Karpas-422 (cell line): ENCODE measurements around the gene TRAK1. TPM values are rescaled to one million over a fixed set of nuclear protein-coding genes. Genes with fewer than 3 reads are reported as not detected.

Source experiments
- DNase-seq: peaks from one replicate; pipeline ENCODE4 v3.0.0-alpha.2; 2015
- H2AFZ ChIP-seq: fragments of 200-600 bp; sonication (generic); 2 replicates; pipeline ENCODE4 v1.6.1; 2014; ENCODE audit warnings: antibody characterized with exemption, low read length, mixed read lengths
- H3K27ac ChIP-seq: fragments of 200-600 bp; sonication (generic); 2 replicates; pipeline ENCODE4 v1.5.1; 2014; ENCODE audit warnings: mild to moderate bottlenecking, low read length, moderate library complexity
- H3K27me3 ChIP-seq: fragments of 200-600 bp; sonication (generic); 2 replicates; pipeline ENCODE4 v1.6.1; 2014; ENCODE audit warnings: low read length, mixed read lengths
- H3K36me3 ChIP-seq: fragments of 200-600 bp; sonication (generic); 2 replicates; pipeline ENCODE4 v1.6.1; 2014; ENCODE audit warnings: low read length, mixed read lengths; ENCODE audit not compliant: insufficient read depth
- H3K4me1 ChIP-seq: fragments of 200-600 bp; sonication (generic); 2 replicates; pipeline ENCODE4 v1.6.1; 2014; ENCODE audit warnings: mild to moderate bottlenecking, low read length, mixed read lengths
- H3K4me2 ChIP-seq: fragments of 200-600 bp; sonication (generic); 2 replicates; pipeline ENCODE4 v1.6.1; 2014; ENCODE audit warnings: low read length, low read depth, mild to moderate bottlenecking; ENCODE audit not compliant: poor library complexity, severe bottlenecking
- H3K4me3 ChIP-seq: fragments of 200-600 bp; sonication (generic); 2 replicates; pipeline ENCODE4 v1.5.1; 2014; ENCODE audit warnings: mild to moderate bottlenecking, antibody characterized with exemption, low read length, mixed read lengths
- H3K79me2 ChIP-seq: fragments of 200-600 bp; sonication (generic); 2 replicates; pipeline ENCODE4 v1.6.1; 2014; ENCODE audit warnings: mild to moderate bottlenecking, low read length, mixed read lengths
- H3K9ac ChIP-seq: fragments of 200-600 bp; sonication (generic); 2 replicates; pipeline ENCODE4 v1.6.0; 2014; ENCODE audit warnings: low read length
- H3K9me2 ChIP-seq: fragments of 200-600 bp; sonication (generic), shearing (Covaris generic); replicated peaks from 2 replicates; pipeline ENCODE4 v1.6.0; 2014; ENCODE audit warnings: mild to moderate bottlenecking, low read length, moderate library complexity; ENCODE audit not compliant: insufficient read depth
- H3K9me3 ChIP-seq: fragments of 300-700, 200-600 bp; sonication (generic); 2 replicates; pipeline ENCODE4 v1.6.1; 2014; ENCODE audit warnings: low read length, mixed read lengths
- H4K20me1 ChIP-seq: fragments of 200-600 bp; sonication (generic); 2 replicates; pipeline ENCODE4 v1.6.1; 2014; ENCODE audit warnings: mild to moderate bottlenecking, antibody characterized with exemption, low read length, low read depth; ENCODE audit not compliant: insufficient read depth
- total RNA-seq: library from RNA; depleted of rRNA; stranded (reverse); fragments of >200 nt; shearing (Covaris generic); gene quantifications from 2 replicates; pipeline ENCODE4 v1.2.3, GENCODE V29; 2014; ENCODE audit warnings: low replicate concordance

Gene TRAK1
- total RNA-seq, 1 experiment from 2014 or later: 72.8 TPM

DNA sequence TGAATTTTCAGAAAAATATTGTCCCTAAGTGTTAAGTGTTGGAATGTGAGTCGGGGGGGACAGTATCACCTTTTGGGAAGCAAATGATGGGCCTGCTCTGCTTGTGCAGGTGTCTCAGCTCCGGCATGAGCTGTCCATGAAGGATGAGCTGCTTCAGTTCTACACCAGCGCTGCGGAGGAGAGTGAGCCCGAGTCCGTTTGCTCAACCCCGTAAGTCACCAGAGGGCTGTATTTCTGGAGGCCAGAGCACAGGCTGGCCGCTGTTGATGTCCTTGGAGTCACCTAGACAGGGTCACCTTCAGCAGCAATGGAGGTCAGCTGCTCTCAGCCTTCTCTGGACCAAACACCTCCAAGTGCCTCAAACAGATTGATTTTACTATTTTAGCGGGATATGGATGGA lies 96.8 kb downstream of the TRAK1 start:
- Histone ChIP-seq H3K36me3 (peaks cover 6% of the 10 kb centered on the region; the same call in 1 of the 2 replicates), H3K4me3 (no peak overlapping the region), H2AFZ (no peak overlapping the region), H3K79me2 (peaks cover 47% of the 10 kb centered on the region), H3K4me2 (no peak overlapping the region), H3K27ac (peak overlapping the region; percentile 54), H3K4me1 (peaks cover 28% of the 10 kb centered on the region), H3K27me3 (no peaks in the 10 kb centered on the region), H3K9me2 (no peaks in the 10 kb centered on the region), H3K9ac (no peak overlapping the region), H4K20me1 (no peaks in the 10 kb centered on the region; the same call in 1 of the 2 replicates), H3K9me3 (no peaks in the 10 kb centered on the region)
- no peak for DNase-seq

- Histone ChIP-seq H4K20me1 (no peaks in the 10 kb centered on the region; the same call in 1 of the 2 replicates), H3K79me2 (peaks cover 47% of the 10 kb centered on the region), H3K4me2 (no peak overlapping the region), H3K36me3 (peaks cover 10% of the 10 kb centered on the region; the same call in 1 of the 2 replicates), H3K4me1 (peaks cover 32% of the 10 kb centered on the region), H3K9me3 (no peaks in the 10 kb centered on the region), H2AFZ (no peak overlapping the region), H3K27ac (peak overlapping the region; percentile 54), H3K4me3 (no peak overlapping the region), H3K9ac (no peak overlapping the region), H3K9me2 (no peaks in the 10 kb centered on the region), H3K27me3 (no peaks in the 10 kb centered on the region)
- DNase-seq: no peak
These were observed 97.2 kb downstream of the TRAK1 start for GRCh38 chr3:42188376-42188775.

DNA sequence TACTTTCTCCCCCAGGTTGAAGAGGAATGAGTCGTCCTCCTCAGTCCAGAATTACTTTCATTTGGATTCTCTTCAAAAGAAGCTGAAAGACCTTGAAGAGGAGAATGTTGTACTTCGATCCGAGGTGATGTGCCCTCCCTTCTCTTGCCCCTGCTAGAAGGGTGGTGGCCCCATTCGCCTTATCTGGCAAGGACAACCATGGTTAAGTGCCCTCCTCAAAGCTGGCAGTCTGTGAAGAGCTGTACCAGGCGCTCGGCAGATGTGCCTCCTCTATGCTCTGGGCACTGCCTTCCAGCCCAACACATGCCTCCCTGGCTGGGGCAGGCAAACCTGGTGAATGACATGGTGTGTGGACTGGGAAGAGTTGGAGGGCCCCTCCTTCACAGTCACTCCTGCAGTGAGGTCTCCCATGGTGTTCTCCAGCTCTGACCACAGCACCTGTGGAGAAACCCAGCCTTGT lies 97.9 kb downstream of the TRAK1 start:
- Histone ChIP-seq H3K9me2 (no peaks in the 10 kb centered on the region), H3K4me2 (no peak overlapping the region), H3K27ac (peak overlapping the region; percentile 31; the same call in 1 of the 2 replicates), H3K9me3 (no peaks in the 10 kb centered on the region), H3K36me3 (peaks cover 16% of the 10 kb centered on the region; the same call in 1 of the 2 replicates), H3K4me1 (peaks cover 39% of the 10 kb centered on the region), H3K79me2 (peaks cover 45% of the 10 kb centered on the region), H3K9ac (no peak overlapping the region), H4K20me1 (no peaks in the 10 kb centered on the region; the same call in 1 of the 2 replicates), H3K4me3 (no peak overlapping the region), H2AFZ (no peak overlapping the region), H3K27me3 (no peaks in the 10 kb centered on the region)
- DNase-seq: no peak

- H3K4me1 ChIP-seq: peaks cover 46% of the 10 kb centered on the region
- peaks cover 20% of the 10 kb centered on the region; the same call in 1 of the 2 replicates for H3K36me3 ChIP-seq
These were observed 98.6 kb downstream of the TRAK1 start for GRCh38 chr3:42189736-42190135.

GRCh38 chr3:42190701-42191442 lies 99.7 kb downstream of the TRAK1 start:
- H3K4me2 ChIP-seq: no peak overlapping the region
- peaks cover 47% of the 10 kb centered on the region for H3K79me2 ChIP-seq
- no peaks in the 10 kb centered on the region for H3K9me2 ChIP-seq
- no peak overlapping the region for H2AFZ ChIP-seq
- H3K27ac ChIP-seq: peak overlapping the region; percentile 86
- no peaks in the 10 kb centered on the region; the same call in 1 of the 2 replicates for H4K20me1 ChIP-seq
- no peak overlapping the region for H3K4me3 ChIP-seq
- peaks cover 23% of the 10 kb centered on the region; the same call in 1 of the 2 replicates for H3K36me3 ChIP-seq
- H3K9me3 ChIP-seq: no peaks in the 10 kb centered on the region
- peak overlapping the region; percentile 43 for H3K9ac ChIP-seq
- H3K4me1 ChIP-seq: peaks cover 57% of the 10 kb centered on the region
- no peaks in the 10 kb centered on the region for H3K27me3 ChIP-seq
- DNase-seq: peak; percentile 92

More at GRCh38 chr3:42189736-42190135, 98.6 kb downstream of the TRAK1 start:
- Histone ChIP-seq H3K9ac (no peak overlapping the region), H4K20me1 (no peaks in the 10 kb centered on the region; the same call in 1 of the 2 replicates), H3K4me2 (no peak overlapping the region), H3K9me2 (no peaks in the 10 kb centered on the region), H3K79me2 (peaks cover 40% of the 10 kb centered on the region), H3K4me3 (no peak overlapping the region), H2AFZ (no peak overlapping the region), H3K27me3 (no peaks in the 10 kb centered on the region), H3K27ac (peak overlapping the region; percentile 86), H3K9me3 (no peaks in the 10 kb centered on the region)
- DNase-seq: no peak

DNA sequence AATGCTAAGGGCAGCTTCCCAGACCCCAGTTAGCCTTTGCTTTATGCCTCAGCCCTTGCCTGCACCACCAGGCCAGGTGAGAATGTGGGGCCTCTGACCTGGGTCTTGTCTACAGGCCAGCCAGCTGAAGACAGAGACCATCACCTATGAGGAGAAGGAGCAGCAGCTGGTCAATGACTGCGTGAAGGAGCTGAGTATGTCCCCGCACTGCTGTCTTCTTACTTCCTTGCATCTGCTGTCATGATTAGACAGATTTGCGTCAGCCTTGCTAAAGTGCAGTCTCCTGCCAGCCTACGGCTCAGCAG lies 100.2 kb downstream of the TRAK1 start:
- peak overlapping the region; percentile 86 for H3K27ac ChIP-seq
- H3K9me2 ChIP-seq: no peaks in the 10 kb centered on the region
- peaks cover 23% of the 10 kb centered on the region; the same call in 1 of the 2 replicates for H3K36me3 ChIP-seq
- DNase-seq: peak; percentile 49
- no peak overlapping the region for H2AFZ ChIP-seq
- peaks cover 48% of the 10 kb centered on the region for H3K79me2 ChIP-seq
- no peaks in the 10 kb centered on the region for H3K27me3 ChIP-seq
- H3K4me2 ChIP-seq: peak overlapping the region; percentile 5
- no peaks in the 10 kb centered on the region; the same call in 1 of the 2 replicates for H4K20me1 ChIP-seq
- H3K4me3 ChIP-seq: no peak overlapping the region
- peak overlapping the region; percentile 43 for H3K9ac ChIP-seq
- H3K4me1 ChIP-seq: peaks cover 63% of the 10 kb centered on the region
- H3K9me3 ChIP-seq: no peaks in the 10 kb centered on the region

GRCh38 chr3:42192334-42193200 lies 101.4 kb downstream of the TRAK1 start:
- peak; percentile 60 for DNase-seq
- Histone ChIP-seq H3K36me3 (peaks cover 31% of the 10 kb centered on the region; the same call in 1 of the 2 replicates), H3K27ac (peak overlapping the region; percentile 86), H3K4me3 (no peak overlapping the region), H3K9me2 (no peaks in the 10 kb centered on the region), H3K27me3 (no peaks in the 10 kb centered on the region), H2AFZ (no peak overlapping the region), H3K9ac (peak overlapping the region; percentile 48), H3K4me1 (peaks cover 63% of the 10 kb centered on the region), H4K20me1 (no peaks in the 10 kb centered on the region; the same call in 1 of the 2 replicates), H3K4me2 (peak overlapping the region; percentile 32), H3K79me2 (peaks cover 44% of the 10 kb centered on the region), H3K9me3 (no peaks in the 10 kb centered on the region)
